ENCODE data around the gene MC1R. TPM values are rescaled to one million over a fixed set of nuclear protein-coding genes. Genes with fewer than 3 reads are reported as not detected.

MC1R gene
- polyA plus RNA-seq, 3 donors: 0.21 to 3.9 TPM; not detected in 1

DNA sequence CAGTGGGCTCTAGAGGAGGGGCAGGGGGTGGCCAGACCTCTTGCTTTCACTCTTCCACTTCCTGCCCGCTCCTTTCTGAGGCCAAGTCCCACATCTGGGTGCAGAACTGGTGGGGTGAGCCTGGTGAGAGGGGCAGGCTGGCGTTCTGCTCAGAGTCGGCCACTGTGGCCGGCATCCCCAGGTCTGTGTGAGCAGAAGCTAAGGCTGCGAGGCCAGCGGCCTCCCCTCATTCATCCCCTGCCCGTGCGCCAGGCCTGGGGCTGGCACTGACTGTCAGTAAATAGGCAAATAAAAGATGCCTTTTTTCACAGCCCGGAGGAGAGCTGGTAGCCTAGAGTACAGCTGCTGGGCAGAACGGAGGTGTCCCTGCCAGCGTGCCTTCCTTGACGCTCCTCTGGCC, 31.1 kb downstream of the MC1R start:
- Histone ChIP-seq H3K9me3 (replicated peaks in 1 of 2; ENCODE audit: control insufficient read depth in 1 of 2, insufficient read depth in 1 of 2, low read length in 2 of 2) (peaks cover 0 to 5% of the 10 kb centered on the region in 2 donors), H3K27me3 (ENCODE audit: control insufficient read depth in 2 of 2, insufficient read depth in 2 of 2, low read length in 2 of 2) (peaks cover 7 to 36% of the 10 kb centered on the region in 2 donors), H4K20me1 (ENCODE audit: insufficient read depth, low read length) (peaks cover 25% of the 10 kb centered on the region), H3K4me1 (ENCODE audit: control insufficient read depth in 1 of 2, insufficient read depth in 2 of 2, low read length in 2 of 2) (peaks cover 32 to 41% of the 10 kb centered on the region in 2 donors), H3K9ac (ENCODE audit: insufficient read depth, low read length, poor library complexity, severe bottlenecking) (peak overlapping the region; percentile 60), H3K4me2 (replicated peaks; ENCODE audit: extremely low read depth, low read length, poor library complexity, severe bottlenecking) (peak overlapping the region; percentile 86), H2AFZ (ENCODE audit: insufficient read depth, low read depth, low read length, poor library complexity, severe bottlenecking) (no peak overlapping the region), H3K79me2 (ENCODE audit: insufficient read depth, low read length) (peaks cover 9% of the 10 kb centered on the region), H3K4me3 (replicated peaks in 1 of 3; ENCODE audit: low read depth in 2 of 3, low read length in 3 of 3) (peak overlapping the region in 1 of 3 experiments; percentile 78), H3K27ac (ENCODE audit: low read depth in 1 of 2, low read length in 2 of 2) (no peak overlapping the region), H3K36me3 (replicated peaks in 1 of 2; ENCODE audit: control insufficient read depth in 1 of 2, insufficient read depth in 2 of 2, low read length in 2 of 2) (peaks cover 0 to under 1% of the 10 kb centered on the region in 2 donors)
- intact Hi-C loops (cut with micrococcal nuclease): loop anchor here in 1 of 2 donors (10.0 kb wide), 1 partner anchor 1165 kb away; the partner anchor contains the start of gene PIEZO1
- Mint-ChIP-seq H3K9me3 (peaks cover 0 to 14% (median 2%) of the 10 kb centered on the region in 7 donors), H3K36me3 (peaks cover 21 to 37% of the 10 kb centered on the region in 2 donors), H3K4me1 (peaks cover 45% of the 10 kb centered on the region), H3K4me3 (peak overlapping the region; percentile 83 to 89), H3K27me3 (ENCODE audit: low read depth in 3 of 3) (peaks cover 33 to 51% (median 50%) of the 10 kb centered on the region in 3 donors), H3K27ac (no peak overlapping the region)
- DNase-seq: no peak
- WGBS (ENCODE audit: insufficient coverage): 99% methylated on average over 10 of the region's 12 CpGs
- TF ChIP-seq, protein P1, sequence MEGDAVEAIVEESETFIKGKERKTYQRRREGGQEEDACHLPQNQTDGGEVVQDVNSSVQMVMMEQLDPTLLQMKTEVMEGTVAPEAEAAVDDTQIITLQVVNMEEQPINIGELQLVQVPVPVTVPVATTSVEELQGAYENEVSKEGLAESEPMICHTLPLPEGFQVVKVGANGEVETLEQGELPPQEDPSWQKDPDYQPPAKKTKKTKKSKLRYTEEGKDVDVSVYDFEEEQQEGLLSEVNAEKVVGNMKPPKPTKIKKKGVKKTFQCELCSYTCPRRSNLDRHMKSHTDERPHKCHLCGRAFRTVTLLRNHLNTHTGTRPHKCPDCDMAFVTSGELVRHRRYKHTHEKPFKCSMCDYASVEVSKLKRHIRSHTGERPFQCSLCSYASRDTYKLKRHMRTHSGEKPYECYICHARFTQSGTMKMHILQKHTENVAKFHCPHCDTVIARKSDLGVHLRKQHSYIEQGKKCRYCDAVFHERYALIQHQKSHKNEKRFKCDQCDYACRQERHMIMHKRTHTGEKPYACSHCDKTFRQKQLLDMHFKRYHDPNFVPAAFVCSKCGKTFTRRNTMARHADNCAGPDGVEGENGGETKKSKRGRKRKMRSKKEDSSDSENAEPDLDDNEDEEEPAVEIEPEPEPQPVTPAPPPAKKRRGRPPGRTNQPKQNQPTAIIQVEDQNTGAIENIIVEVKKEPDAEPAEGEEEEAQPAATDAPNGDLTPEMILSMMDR (IDR thresholded peaks at IDR 0.05): no peak

DNA sequence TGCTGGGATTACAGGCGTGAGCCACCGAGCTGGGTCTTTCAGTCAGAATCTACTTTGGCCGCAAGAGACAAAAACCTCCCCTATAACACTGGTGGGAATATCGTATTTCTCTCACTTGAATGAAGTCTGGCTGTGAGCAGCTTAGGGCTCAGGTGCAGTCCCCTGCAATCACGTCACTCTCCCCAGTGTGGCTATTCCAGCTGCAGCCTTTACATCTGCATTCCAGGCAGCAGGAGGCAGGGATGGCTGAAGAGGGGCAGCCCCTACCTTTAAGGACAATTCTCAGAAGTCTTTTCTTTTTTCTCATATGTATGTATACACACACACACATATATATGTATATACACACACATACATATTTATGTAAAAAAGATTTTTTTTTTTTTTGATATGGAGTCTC, 32.8 kb downstream of the MC1R start:
- H3K27ac ChIP-seq (ENCODE audit: low read depth in 1 of 2, low read length in 2 of 2): no peak overlapping the region
- peaks cover 25% of the 10 kb centered on the region for H4K20me1 ChIP-seq (ENCODE audit: insufficient read depth, low read length)
- H3K9me3 Mint-ChIP-seq: peaks cover 0 to 14% (median 2%) of the 10 kb centered on the region in 7 donors
- WGBS (ENCODE audit: insufficient coverage): 100% methylated on average over 4 of the region's 5 CpGs
- peaks cover 0 to 8% of the 10 kb centered on the region in 2 donors for H3K36me3 ChIP-seq (replicated peaks in 1 of 2; ENCODE audit: control insufficient read depth in 1 of 2, insufficient read depth in 2 of 2, low read length in 2 of 2)
- no peak for DNase-seq
- H3K4me2 ChIP-seq (replicated peaks; ENCODE audit: extremely low read depth, low read length, poor library complexity, severe bottlenecking): no peak overlapping the region
- TF ChIP-seq, protein P1 (IDR thresholded peaks at IDR 0.05): no peak
- H2AFZ ChIP-seq (ENCODE audit: insufficient read depth, low read depth, low read length, poor library complexity, severe bottlenecking): no peak overlapping the region
- no peak overlapping the region for H3K4me3 Mint-ChIP-seq
- H3K4me1 Mint-ChIP-seq: peaks cover 59% of the 10 kb centered on the region
- H3K79me2 ChIP-seq (ENCODE audit: insufficient read depth, low read length): peaks cover 14% of the 10 kb centered on the region
- no peak overlapping the region for H3K9ac ChIP-seq (ENCODE audit: insufficient read depth, low read length, poor library complexity, severe bottlenecking)
- intact Hi-C loops (cut with micrococcal nuclease): no loop called here
- no peak overlapping the region for H3K27ac Mint-ChIP-seq
- H3K4me3 ChIP-seq (replicated peaks in 1 of 3; ENCODE audit: low read depth in 2 of 3, low read length in 3 of 3): no peak overlapping the region
- peaks cover 47 to 59% of the 10 kb centered on the region in 2 donors for H3K4me1 ChIP-seq (ENCODE audit: control insufficient read depth in 1 of 2, insufficient read depth in 2 of 2, low read length in 2 of 2)
- H3K9me3 ChIP-seq (replicated peaks in 1 of 2; ENCODE audit: control insufficient read depth in 1 of 2, insufficient read depth in 1 of 2, low read length in 2 of 2): peaks cover 0 to 5% of the 10 kb centered on the region in 2 donors
- H3K27me3 Mint-ChIP-seq (ENCODE audit: low read depth in 3 of 3): peaks cover 20 to 37% (median 35%) of the 10 kb centered on the region in 3 donors
- H3K36me3 Mint-ChIP-seq: peaks cover 24 to 46% of the 10 kb centered on the region in 2 donors
- H3K27me3 ChIP-seq (ENCODE audit: control insufficient read depth in 2 of 2, insufficient read depth in 2 of 2, low read length in 2 of 2): peaks cover 7 to 20% of the 10 kb centered on the region in 2 donors

Data from CD14-positive monocyte (primary cell).